Activated T-cell treated with anti-CD3 and anti-CD28 coated beads for 48 hours (primary cell): ENCODE results near the gene LARP1B.
A peak's percentile ranks its signal among the peaks of the same experiment; 100 is the strongest.
"Not testable (repeated sequence)": the region's sequence is repeated elsewhere in the genome, so short reads cannot be mapped to it uniquely, and the experiment has no call there.

ENCODE experiments used
- DNase-seq: peaks from one replicate; pipeline ENCODE4 v3.0.0-alpha.2; 2020; ENCODE audit warnings: low read depth

Gene LARP1B

GRCh38 chr4:128060699-128061565 is at the start of gene LARP1B:
Gene LARP1B, plus strand, starts transcription at chr4:128061312. Its CDS starts 13,640 bp downstream, at chr4:128074952.
- DNase-seq, result peak; percentile 94

GRCh38 chr4:128025319-128025718 is 35.8 kb upstream of the LARP1B start:
- no peak for DNase-seq

- no peak for DNase-seq
These were observed 31.2 kb upstream of the LARP1B start for GRCh38 chr4:128029907-128030306.

GRCh38 chr4:128031756-128032384 is 29.2 kb upstream of the LARP1B start:
- no peak for DNase-seq

- DNase-seq, result no peak
These were observed 21.5 kb upstream of the LARP1B start for GRCh38 chr4:128039568-128039967.

GRCh38 chr4:128047019-128047418 is 14.1 kb upstream of the LARP1B start:
- DNase-seq, result not testable (repeated sequence)

- DNase-seq, result not testable (repeated sequence)
These were observed 13.6 kb upstream of the LARP1B start for GRCh38 chr4:128047514-128047913.

- not testable (repeated sequence) for DNase-seq
These were observed 9.9 kb upstream of the LARP1B start for GRCh38 chr4:128051229-128051628.

GRCh38 chr4:128054907-128055306 is 6.2 kb upstream of the LARP1B start:
- DNase-seq, result not testable (repeated sequence)

- not testable (repeated sequence) for DNase-seq
These were observed 5.5 kb upstream of the LARP1B start for GRCh38 chr4:128055441-128056206.

GRCh38 chr4:128056396-128056795 is 4.7 kb upstream of the LARP1B start:
- DNase-seq, result no peak

GRCh38 chr4:128060121-128060698 is 902 bp upstream of the LARP1B start:
- no peak for DNase-seq

GRCh38 chr4:128061566-128062536 is 739 bp downstream of the LARP1B start:
- DNase-seq, result peak; percentile 50

- DNase-seq, result not testable (repeated sequence)
These were observed 5.3 kb downstream of the LARP1B start for GRCh38 chr4:128066453-128066820.

GRCh38 chr4:128068918-128069317 is 7.8 kb downstream of the LARP1B start:
- DNase-seq, result no peak

- no peak for DNase-seq
These were observed 15.4 kb downstream of the LARP1B start for GRCh38 chr4:128076464-128076863.

GRCh38 chr4:128095293-128095692 is 34.2 kb downstream of the LARP1B start:
- DNase-seq, result not testable (repeated sequence)

GRCh38 chr4:128107766-128108165 is 46.7 kb downstream of the LARP1B start:
- DNase-seq, result no peak

- no peak for DNase-seq
These were observed 61.9 kb downstream of the LARP1B start for GRCh38 chr4:128123036-128123435.

- no peak for DNase-seq
These were observed 69.5 kb downstream of the LARP1B start for GRCh38 chr4:128130621-128131020.

- DNase-seq, result no peak
These were observed 73.8 kb downstream of the LARP1B start for GRCh38 chr4:128134925-128135324.
